COLO829 (cell line): ENCODE measurements around the gene PLXNA4.
"Not testable (repeated sequence)": the region's sequence is repeated elsewhere in the genome, so short reads cannot be mapped to it uniquely, and the experiment has no call there.

Experiments used
- DNase-seq: peaks from one replicate; pipeline ENCODE4 v3.0.0; 2012; ENCODE audit warnings: low spot score

Gene PLXNA4

GRCh38 chr7:132171130-132171576 lies 405.1 kb downstream of the PLXNA4 start:
- no peak for DNase-seq

DNA sequence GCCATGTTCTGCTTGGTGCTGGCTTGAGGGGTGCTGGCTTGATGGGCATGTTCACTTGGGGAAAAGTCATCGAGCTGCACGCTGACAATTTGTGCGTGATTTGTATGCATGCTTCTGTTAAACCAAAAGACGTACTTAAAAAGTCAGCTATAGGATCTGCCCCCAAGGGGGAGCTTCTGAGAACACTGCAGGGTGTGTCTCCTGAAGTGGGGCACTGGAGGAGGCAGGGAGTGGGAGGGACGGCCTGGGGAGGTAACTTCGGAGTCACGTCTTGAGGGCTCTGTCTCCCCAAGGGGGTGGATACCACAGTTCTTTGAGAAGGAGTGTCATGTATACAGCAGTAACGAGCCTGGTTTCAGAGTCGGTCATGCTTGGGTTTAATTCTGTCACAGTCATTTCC lies 406.5 kb downstream of the PLXNA4 start:
- DNase-seq = no peak

DNA sequence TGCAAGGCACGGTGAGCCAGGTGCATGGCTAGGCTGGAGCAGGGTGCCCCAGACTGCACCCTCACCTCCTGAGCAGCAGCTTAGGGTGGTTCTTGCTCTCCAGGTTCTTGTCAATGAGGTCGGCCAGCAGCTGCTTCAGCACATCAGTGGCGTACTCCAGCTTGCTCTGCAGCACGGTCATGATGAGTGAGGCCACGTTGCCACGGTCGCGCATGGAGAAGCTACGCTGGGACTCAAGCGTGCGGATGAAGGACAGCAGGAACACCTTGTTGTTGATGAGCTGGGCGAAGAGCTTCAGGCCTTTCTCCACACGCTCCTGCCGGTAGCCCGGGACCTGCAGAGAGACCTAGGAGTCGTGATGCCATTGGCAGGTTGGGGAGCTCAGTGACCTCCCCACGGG lies 408.0 kb downstream of the PLXNA4 start:
- DNase-seq = no peak

DNA sequence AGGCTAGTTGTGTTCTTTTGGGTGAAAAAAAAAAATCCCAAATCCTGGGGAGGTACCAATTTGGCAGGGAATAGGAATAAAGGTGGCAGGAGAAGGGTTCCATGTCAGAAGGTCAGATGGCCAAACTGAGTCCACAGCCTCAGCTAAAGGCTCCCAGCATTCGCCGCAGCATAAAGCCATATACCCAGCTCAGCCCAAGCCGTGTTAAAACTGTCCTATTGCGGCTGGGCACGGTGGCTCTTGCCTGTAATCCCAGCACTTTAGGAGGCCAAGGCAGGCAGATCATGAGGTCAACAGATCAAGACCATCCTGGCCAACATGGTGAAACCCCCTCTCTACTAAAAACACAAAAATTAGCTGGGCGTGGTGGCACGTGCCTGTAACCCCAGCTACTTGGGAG lies 410.6 kb downstream of the PLXNA4 start:
- not testable (repeated sequence) for DNase-seq

DNA sequence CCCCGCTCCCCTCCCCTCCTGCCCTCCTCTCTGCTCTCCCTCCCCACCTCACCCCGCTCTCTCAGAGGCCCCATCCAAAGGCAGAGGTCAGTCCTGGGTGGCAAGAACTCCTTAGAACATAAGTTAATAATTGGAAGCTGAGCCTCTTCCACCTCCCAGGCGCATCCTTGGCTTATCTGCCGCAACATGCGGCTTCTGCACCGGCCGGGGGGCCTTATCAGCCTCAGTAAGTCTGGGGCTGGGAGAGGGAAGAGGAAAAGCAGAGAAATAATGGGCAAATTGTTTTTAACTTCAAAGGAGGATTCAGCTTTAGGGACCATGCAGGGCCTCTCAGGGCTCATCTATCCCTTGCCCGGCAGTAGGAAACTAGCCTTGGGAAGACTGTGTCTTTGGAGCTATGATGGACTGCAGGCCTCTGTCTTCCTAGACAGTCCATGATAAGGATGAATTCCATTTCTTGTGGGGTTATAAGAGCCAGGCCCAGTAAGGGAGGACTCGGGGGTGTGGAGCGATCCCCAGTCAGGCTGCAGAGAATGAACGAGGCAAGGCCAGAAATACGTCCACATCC lies 411.6 kb downstream of the PLXNA4 start:
- no peak for DNase-seq

DNA sequence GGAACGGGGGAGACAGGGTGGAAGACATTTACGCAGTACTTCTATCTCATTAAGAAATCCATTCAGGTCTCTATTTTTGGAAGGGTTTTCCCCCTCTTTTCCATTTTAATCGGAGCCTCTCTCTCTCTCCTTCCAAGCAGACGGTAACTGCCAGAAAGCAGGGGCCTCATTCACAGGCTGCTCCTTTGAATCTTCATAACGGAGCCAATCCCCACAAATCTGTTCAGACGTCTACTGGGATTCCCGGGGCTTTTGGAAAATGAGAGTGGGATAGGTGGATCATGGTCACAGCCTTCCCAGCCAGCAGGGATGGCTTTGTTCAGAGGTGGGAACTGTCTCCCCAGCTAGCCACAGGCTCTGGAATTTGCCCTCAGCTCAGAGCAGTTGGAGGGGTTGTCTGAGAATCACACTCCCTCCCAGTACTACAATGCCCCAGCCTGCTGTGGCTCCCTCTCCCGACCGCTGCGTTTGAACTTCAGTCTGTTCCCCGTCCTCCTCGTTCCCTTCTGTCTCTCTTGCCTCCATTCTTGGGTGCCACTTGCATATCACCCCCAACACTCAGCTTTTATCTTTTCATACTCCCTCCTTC lies 413.6 kb downstream of the PLXNA4 start:
- no peak for DNase-seq

DNA sequence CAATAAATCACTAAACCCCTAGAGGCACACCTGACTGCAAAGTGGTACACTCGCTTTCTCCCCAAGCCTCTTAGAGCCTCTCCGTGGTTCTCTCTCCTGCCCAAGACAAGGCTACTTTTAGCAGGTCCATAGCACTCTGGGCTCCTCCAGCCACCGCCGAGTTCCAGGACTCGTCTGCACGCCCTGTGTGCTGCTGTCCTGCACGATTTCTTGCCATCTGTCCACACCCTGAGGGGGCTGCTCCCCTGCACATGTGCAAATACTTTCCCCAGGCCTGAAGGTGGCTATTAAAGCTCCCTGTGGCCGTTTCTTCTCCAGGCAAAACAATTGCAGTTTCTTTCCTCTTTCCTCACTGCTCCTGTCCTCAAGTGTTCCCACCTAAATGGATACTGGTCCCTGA lies 414.3 kb downstream of the PLXNA4 start:
- no peak for DNase-seq

- DNase-seq = no peak
Measured at GRCh38 chr7:132161533-132161915, 414.7 kb downstream of the PLXNA4 start.

DNA sequence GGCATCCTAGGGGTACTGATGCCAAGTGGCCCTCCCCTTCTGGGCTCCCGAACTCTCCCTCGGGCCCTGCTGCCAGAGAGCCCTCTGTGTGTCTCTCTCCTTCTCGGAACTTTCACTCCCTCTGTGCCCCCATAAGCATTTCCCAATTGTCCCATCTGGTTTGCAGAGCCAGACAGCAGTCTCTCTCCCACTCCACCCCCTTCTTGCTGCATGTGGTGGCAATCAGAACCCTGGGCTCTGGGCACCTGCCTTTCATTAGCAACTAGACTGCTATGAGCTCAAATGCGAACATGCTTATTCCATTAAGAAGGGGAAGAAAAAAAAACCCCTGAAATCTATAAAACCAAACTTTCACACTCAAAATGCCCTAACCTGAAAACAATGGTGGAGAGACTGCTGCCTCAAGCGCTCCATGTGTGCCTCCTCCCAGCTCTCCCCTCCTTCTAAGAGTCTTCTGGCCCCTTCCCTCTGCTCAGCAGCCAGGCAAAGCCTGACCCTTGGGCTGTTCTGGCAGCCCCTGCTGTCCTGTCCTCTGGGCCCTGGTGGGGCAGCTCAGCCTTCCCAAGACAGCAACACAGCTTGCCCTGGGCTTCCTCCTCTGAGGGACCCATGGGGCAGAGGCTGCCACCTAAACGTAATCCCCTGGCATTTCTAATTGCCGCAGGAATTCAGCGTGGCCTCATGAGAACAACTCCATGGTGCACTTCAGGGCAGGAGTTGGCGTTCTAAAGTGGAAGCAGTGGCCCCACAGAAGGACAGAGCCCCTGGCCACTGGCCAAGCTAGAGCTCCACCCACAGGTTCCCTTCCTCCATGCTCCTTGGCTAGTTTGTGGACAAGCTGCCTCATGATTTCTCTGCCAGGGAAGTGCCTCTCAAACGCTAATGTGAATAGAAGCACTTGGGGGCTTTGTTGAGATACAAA lies 415.4 kb downstream of the PLXNA4 start:
- DNase-seq = no peak

- no peak for DNase-seq
Measured at GRCh38 chr7:132158841-132159240, 417.4 kb downstream of the PLXNA4 start.

GRCh38 chr7:132158166-132158565 lies 418.1 kb downstream of the PLXNA4 start:
- no peak for DNase-seq

DNA sequence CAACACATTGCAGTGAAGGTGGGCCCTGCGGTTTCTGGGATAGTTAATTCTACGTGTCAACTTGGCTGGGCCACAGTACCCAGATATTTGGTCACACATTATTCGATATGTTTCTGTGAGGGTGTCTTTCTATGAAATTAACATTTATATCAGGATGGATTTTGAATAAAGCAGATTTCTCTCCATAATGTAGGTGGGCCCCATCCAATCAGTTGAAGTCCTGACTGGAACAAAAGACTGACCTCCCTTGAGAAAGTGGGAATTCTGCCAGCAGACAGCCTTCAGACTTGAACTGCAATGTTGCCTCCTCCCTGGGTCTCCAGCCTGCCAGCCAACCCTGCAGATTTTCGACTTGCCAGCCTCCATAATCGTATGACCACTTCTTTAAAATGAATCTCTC lies 420.6 kb downstream of the PLXNA4 start:
- no peak for DNase-seq

DNA sequence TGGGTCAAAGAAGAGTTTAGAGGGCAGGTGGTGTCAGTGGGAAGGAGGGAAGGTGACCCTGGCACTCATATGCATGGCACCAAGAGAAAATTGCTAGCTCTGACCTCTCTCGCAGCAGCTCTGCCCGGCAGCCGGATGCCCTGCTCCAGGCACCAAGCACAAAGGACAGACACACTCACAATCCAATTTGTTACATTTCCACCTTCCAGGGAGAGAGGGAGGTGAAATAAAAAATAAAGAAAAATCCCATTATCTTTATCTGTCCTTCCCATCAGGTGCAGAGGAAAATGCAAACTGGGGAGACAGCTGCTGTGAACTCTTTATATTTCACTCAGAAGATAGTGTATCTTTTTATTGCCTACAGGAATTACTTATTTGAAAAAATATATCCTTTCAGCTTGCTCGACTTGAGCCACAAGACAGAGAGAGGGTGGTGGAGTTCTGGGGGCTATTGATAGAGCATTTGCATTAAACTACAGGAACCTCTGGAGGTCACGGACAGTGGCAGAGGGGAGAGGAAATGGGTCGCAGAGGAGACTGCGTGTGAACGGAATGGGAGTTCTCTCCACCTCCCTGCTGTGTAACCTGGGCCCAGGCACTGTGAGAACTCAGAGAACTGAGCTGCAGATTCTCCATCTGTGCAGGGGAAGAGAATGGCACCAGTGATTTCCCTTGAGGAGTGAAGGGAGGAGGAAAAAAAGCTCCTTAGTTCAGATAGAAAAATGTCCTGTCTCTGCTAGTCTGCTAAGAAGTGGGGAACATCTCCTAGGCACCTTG lies 421.4 kb downstream of the PLXNA4 start:
- DNase-seq = no peak

- DNase-seq = no peak
Measured at GRCh38 chr7:132154248-132154647, 422.0 kb downstream of the PLXNA4 start.

GRCh38 chr7:132152131-132152889 lies 424.0 kb downstream of the PLXNA4 start:
- DNase-seq = no peak

DNA sequence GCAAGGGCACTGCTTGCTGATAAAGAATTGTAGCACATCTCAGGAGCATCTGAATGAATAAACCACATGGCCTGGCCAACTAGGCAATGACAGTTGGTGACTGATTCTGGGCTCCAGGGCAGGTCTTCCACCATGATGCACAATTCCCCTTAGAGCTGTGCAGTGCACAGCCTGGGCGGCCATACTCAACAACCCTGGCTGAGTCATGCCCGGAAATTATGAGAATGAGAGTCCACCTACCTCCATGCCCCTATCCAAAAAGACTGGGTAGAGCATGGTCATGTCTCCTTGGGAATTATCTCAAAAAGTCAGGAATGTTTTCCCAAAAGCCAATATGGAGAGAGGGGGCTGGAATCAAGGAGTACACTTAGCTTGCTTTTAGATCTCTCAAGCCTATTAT lies 425.6 kb downstream of the PLXNA4 start:
- DNase-seq = no peak

DNA sequence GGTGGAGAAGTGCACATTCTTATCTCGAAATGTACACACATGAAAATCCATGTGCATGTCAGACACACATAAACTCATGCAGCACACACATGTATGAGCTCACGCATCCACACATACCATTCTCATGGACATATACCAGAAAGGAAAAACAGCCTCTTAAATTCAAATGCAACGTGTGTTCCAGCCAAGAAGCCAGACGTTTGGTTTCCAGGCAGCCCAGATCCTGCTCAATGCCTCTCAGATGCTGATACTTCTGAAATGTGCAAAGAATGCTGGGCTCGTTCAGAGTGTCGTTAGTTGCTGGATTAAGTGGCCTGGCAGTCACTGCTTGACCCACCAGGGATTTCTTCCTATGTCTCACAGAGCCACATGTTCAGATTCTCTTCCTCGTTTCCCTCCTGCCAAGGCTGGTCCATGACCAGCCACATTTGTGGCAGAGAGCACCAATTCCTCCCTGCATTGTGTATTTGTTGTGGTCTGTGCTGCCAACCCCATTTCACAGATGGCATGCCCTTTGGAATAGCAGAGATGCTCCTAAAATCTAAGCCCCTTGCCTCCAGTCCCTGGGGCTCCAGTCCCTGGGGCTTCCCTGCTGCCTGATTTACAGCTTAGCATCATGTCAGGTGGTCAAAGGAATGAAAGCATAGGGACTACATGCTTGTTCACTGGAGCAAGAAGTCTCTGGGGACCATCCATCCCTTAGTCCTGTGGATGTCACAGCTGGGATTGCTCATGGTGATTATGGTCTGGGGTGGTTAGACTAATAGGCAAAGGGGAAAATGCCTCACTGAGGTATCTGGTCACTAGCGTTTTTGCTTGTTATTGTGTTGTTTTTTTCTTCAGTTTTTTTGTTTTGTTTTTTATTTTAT lies 426.6 kb downstream of the PLXNA4 start:
- no peak for DNase-seq

DNA sequence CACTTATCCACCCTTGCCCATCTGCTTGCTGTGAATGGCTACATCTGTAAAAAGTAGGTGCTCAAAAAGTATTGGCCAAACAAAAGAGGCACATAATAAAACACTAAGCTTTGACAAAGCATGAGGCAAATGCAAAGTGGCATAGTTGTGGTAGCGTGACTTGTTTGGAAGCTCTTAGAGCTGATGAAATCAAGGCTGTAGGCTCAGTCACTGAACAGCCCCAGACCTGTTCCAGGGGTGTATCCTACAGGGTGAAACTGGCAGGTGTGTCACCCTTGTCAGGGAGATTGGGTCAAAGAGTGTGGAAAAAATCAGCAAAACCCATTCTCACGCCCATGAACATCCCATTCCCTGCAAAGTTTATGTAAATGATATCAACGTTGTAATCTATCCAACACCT lies 427.4 kb downstream of the PLXNA4 start:
- DNase-seq = no peak

DNA sequence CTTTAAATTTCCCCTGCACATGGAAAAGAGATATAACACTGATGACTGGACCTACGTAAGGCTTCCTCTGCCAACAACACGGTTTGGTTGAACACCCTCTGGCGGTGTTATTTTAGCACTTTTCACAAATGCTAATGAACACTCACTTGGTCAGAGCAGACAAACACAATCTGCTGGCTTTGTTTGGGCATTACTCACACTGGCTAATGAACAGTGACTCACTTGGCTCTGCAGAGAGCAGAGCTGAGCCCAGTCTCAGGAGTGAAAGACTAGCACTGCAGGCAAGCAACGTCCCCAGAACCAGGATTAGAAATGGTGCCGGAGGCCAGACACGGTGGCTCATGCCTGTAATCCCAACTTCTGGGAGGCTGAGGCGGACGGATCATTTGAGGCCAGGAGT lies 430.8 kb downstream of the PLXNA4 start:
- peak; percentile 57 for DNase-seq

GRCh38 chr7:132145063-132145462 lies 431.2 kb downstream of the PLXNA4 start:
- no peak for DNase-seq

DNA sequence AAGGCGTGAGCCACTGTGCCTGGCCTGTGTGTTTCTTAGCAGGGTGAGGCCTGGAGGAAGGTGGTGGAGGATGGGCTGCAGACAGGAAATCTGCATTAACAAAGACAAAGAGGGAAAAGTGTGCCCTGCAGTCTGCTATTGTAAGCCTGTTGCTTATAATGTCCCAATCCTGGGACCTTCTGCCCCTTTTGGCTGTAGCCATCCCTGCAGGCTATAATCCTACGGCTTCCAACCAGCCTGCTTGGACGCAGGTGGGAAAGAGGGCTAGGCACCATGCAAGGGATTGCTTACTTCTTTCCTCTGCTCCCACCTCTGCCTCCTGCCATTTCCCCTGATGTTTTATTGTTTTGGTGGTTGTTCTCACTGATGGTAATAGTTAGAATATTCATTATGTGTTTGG lies 434.3 kb downstream of the PLXNA4 start:
- no peak for DNase-seq
